ENCODE data around the gene CETN1.

Gene CETN1

DNA sequence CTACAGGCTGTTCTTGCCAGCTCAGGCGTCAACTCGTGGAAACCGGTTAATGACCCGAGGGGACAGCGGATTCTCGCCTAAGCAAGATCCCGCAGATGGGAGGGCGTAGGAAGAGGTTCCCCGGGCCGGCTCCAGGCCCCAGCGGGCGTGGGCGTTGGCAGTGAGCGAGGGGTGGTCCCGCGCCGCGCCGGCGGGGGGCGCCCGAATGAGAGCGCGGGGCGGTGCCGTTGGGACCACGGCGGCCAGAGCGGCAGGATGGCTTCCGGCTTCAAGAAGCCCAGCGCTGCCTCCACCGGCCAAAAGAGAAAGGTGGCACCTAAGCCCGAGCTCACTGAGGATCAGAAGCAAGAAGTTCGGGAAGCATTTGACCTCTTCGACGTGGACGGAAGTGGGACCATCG lies at the start of gene CETN1:
Gene CETN1, plus strand, starts transcription at position 227 of the 400 bp plus-strand sequence. Its CDS starts 29 bp downstream, at position 256.
- DNase-seq = no peak

GRCh38 chr18:532018-532417 lies 48.2 kb upstream of the CETN1 start:
- no peak for DNase-seq

- DNase-seq = no peak
These were observed 47.5 kb upstream of the CETN1 start for GRCh38 chr18:532632-533031.

DNA sequence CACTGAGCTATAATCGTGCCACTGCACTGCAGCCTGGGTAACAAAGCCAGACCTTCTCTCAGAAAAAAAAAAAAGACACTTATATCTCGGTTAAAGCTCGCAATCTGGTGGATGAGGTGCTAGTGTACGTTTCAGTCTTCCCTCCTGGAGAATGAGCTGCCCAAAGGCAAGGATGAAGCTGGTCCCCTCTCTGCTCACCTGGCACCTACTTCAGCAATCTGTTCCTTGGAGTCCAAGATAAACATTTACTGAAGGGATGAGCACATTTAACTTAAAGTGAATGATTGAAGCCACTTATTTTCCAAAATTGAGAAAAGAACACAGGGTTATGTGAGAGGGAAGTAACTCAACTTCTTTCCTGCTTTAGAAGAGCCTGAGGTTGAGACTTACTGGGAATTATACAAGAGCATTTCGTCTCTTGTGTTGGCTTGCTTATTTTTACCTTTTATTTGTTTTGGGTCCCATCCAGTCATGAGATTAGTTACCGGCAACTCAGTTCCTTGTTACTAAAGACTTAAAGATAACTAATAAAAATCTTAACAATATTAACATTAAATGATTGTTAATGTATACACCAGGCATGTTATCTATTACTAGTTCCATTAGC lies 46.1 kb upstream of the CETN1 start:
- no peak for DNase-seq

DNA sequence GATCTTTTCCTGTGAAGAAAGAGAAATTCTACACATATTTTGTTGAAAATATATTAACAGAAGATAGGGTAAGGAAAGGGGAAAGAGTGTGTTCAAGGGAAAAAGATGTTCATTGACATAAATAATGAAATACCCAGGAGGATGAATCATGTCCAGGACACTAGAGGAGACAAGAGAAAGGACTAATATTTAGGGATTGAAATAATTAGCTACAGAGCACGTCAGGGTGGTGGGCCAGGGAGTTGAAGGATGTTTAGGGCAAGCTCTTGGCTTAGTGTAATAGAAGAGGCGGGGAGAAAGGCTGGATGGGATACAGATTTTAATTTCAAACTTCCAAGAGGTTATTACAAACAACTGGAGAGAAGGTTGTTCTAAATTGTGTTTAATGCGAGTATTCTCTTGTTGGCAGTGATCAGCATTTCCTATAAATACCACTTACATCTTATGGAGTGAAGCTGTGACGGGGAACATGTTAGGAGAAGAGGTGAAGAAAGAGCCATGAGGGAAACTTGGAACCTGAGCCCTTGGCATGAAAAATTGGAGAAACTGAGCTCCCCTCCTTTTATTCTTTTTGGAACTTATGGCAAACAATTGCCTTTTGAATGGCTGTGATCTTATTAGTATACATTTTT lies 36.6 kb upstream of the CETN1 start:
- DNase-seq = no peak

DNA sequence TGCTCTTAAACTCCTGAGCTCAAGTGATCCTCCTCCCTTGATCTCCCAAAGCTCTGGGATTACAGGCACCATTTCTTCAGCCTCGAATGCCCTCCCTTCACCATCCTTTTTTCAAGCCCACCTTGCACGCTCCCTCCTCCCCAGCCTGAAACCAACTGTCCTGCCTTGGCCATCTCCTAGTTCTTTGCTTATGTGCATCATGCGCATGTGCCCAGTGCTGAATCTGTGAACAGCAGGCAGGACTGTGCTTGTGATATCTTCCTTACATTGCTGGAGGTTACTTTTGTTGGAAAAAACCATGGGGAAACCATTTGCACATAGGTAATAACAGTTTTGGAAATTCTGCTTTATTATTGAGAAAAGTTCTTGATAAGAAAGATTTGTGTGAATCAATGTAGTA lies 30.2 kb upstream of the CETN1 start:
- DNase-seq = no peak

- DNase-seq = no peak
These were observed 28.6 kb upstream of the CETN1 start for GRCh38 chr18:551404-552061.

DNA sequence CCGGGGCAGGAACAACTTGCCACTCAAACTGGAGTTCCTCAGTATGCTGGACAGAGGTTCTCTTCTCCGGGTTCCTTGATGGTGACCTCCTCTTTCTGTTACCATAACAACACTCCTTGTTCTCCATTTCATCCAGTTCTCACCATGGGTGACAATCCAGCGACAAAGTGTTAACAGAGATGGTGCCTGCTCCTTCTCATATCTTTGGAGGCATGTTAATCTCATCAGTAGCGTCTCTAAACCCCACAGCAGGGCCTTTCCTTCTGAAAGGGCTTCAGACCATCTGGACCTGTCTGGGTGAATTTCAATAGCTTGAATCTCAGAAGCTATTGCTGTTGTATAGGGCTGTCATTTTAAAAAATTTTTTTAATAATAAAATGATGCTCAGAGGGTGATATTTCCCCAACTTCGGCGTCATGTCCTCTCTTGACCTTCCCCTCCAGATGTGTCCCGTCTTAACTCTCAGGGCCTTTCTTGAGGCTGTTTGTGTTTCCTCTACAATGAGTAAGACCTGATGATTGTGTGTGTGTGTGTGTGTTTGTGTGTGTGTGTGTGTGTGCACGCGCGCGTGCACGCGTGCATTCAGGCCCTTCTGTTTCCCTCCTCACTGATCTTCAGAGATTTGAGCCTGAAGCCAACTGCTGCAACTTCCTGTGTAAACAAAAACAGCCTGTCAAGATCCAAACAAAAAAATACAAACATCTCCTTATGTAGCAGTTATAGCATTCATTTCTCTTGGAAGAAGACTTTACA lies 24.3 kb upstream of the CETN1 start:
- DNase-seq = no peak

DNA sequence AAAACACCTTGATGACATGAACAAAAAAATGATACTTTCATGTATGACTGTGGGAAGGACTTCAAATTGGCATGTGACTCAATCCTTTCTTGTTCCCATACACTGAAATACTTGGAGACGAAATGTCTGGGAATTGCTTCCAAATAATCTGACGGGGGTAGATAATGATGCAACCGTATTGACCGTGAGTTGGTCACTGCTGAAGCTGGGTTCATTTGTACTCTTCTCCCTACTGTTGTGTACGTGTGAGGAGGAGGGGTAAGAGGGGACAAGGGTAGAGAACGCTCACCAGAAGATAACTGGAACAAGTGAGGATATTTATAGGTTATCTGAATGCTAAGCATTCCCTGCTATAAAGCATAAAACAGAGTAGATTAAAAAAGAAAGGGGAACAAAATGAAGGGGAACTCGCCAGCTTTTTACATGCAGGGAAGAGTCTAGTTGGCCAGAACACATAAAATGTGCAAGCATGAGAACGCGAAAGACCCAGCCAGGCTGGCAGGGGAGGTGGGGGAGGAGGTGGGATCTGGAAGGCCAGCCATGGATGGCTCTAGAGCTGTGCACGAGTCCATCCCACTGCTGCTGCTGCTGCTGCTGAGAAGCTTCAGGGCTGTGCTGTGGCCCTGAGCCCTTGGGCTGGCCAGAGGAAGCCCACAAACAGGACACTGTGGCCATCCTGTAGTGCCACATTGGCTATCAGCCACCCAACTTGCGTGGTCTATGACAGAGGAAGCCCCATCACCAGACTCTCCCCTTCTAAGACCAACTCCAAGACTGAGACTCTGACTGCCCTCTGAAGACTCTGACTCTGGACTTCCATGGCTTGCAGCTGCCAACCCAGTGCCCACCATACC lies 15.2 kb upstream of the CETN1 start:
- no peak for DNase-seq

GRCh38 chr18:565562-566061 lies 14.6 kb upstream of the CETN1 start:
- no peak for DNase-seq

- DNase-seq = no peak
These were observed 13.1 kb upstream of the CETN1 start for GRCh38 chr18:567122-567521.

DNA sequence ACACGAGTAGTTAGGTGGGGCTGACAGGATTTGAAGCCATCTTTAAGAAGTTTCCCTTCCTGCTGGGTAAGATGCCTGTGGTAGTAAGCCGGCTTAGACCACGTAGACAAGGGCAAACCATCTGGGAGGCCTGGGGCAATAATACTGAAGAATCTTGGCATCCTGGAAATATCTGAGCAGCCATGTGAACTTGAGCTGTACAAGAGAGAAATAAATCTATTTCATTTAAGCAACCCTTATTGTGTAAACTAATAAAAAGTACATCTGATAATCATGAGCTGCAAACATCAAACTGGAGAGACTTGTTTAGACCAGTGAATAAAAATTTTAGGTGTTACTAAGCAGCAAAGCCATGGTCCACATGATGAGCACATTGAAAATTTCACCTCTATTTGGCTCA lies 11.4 kb upstream of the CETN1 start:
- no peak for DNase-seq

DNA sequence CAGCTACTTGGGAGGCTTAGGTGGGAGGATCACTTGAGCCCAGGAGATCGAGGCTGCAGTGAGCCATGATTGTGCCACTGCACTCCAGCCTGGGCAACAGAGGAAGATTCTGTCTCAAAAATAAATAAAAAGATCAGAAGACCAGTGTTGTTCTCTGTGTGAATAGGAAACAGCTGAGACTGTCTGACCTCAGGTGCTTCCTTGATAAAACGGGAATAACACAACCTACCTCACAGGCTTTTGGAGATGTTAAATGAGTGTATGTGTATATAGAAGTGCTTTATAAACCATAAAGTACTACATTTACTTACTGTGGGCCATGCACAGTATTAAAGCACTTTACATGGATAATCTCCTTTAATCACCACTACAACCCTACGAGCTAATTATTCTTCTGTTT lies 9.9 kb upstream of the CETN1 start:
- no peak for DNase-seq

- DNase-seq = no peak
These were observed 9.5 kb upstream of the CETN1 start for GRCh38 chr18:570697-571096.

GRCh38 chr18:572091-572830 lies 7.9 kb upstream of the CETN1 start:
- no peak for DNase-seq

DNA sequence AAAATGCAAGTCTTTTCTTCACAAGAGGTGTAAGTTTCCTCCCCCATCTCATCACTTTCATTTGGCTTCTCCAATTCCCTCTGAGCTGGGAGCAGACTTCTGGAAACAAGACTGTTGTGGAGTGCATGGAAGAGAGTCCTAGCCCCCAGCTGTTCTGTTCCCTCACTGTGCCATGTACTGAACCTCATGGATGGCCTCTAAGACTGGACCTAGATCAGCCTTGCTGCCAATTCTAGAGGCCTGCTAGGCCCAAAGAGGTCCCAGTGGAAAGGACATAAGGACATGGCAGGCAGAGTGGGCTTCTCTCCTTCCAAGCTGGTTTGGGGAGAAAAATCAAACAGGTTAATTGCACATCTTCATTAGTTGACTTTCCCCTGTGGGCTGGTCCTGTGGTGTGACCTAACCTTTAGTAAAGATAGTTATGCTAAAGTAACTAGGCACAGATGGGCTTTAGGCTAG lies 7.3 kb upstream of the CETN1 start:
- DNase-seq = no peak

DNA sequence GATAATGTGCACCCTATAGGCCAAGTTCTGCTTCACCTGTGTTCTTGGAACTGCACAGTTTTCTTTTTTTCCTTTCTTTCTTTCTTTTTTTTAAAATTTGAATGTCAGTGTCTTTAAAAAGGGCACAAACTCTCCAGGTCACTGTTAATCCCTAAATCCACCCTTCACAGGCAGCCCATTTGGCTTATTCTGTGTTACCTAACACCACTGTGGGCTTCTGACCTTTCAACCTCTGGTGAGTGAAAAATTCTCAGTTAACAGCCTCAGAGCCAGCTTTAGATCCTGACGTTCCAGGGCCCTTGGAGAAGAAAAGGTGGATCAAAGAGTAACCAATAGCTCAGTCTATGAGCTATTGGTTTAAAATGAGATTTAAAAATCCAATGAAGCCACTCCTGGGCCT lies 6.8 kb upstream of the CETN1 start:
- DNase-seq = no peak

GRCh38 chr18:574149-574860 lies 5.9 kb upstream of the CETN1 start:
- DNase-seq = no peak

DNA sequence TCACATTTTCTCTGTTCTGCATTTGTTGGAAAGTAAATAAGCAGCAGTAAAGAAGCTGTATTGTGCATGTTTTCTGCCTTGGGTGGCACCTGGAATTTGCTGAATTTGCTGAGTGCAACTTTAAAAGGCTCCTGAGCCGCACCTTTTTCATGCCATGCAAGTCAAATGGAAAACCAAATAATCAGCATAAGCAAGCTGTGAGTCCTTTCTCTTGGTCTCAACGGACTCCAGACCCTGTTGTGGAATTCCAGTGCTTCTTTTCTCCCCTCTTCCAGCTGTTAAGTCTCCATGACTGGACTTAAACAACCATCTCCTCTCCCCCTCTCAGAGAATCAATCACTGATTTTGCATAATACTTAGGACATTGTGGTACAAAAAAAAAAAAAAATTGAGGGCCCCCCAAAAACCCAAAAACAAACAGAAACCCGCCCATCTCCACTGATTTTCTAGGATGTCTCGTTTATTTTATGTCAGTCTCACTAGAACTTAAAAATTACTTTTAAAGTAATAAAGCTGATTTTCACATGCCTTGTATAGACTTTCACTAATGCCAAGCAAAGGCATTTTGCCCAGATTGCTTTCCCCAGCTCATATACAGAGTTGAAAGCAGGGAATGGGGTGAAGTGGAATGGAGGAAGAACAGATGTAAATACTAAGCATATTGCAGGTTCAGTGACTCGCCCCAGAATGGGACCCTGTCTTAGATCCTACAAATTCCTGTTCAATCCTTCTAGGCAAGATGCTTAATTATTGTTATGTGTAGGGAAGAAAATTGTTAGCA lies 5.1 kb upstream of the CETN1 start:
- DNase-seq = no peak

- DNase-seq = no peak
These were observed 3.3 kb upstream of the CETN1 start for GRCh38 chr18:576924-577323.
